HG03571 (cell line): Measurements from ENCODE around the gene PPP1R3D.
A peak's percentile ranks its signal among the peaks of the same experiment; 100 is the strongest.
"Not testable (repeated sequence)": the region's sequence is repeated elsewhere in the genome, so short reads cannot be mapped to it uniquely, and the experiment has no call there.

Experiments used
- ATAC-seq: cut with Tn5 transposase; IDR thresholded peaks from one replicate; pipeline ENCODE4 v1.9.1; 2021; ENCODE audit not compliant: unreplicated experiment

Gene PPP1R3D

DNA sequence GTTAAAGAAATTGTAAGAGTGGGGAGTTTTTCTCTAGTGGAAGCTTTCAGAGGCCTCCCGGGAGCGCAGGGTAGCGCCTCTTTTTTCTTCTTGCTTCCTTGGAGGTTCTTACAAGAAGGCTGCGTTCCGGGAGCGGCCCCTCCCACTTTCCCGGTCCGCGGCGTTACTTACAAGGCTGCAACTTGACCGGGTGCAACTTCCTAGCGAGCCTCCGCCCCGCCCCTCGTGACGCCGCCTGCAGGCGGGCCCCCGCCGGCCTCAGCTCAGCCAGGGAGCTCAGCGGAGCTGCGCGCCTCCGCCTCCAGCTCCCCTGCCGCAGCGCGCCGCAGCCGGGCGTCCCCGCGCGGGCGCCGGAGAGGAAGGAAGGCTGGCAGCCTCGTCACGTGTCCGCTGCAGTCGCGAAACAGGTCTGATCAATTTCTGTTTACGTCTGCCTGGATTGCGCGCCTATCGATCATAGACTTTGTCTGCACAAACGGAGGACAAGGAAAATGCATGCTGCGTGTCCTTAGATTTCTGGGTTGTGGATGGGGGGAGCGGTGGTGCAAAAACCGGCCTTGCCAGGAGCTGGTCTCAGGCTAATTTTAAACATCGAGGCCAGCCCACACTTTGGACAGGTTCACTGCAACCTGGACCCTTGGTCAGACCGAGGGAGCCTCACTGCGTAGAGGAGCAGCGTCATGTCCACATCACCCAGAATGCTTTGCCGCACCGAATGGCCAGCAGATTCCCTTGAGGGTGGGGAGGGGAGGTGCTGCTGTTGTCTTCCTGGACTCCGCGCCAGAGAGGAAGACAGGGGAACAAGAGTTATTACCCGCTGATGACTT lies at the start of gene PPP1R3D, which contains the start of gene FAM217B:
Gene PPP1R3D (minus strand): TSS at position 177 of the 827 bp plus-strand sequence. CDS start 374 bp downstream, outside the sequence.
Gene FAM217B (plus strand): TSS at position 261 of the 827 bp plus-strand sequence. CDS start 3,555 bp downstream, outside the sequence.
- peak; percentile 91 for ATAC-seq

DNA sequence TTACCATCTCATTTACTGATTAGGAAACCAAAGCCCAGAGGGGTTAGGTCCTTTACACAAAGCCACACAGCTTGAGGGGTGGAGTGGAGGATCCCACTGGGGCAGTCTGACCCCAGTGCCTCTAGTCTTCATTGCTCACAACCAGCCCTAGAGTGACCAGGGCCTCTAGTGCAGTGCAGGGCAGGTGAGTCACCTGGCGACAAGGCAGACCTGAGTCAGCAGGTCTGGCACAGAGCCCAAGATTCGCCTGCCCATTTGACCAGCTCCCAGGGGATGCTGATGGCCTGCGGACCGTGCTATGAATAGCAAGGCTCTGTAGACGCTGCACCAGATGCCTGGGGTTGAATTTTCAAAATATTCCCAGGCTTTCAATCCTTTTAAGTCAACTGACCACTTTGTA lies 48.0 kb upstream of the PPP1R3D start:
- no peak for ATAC-seq

- ATAC-seq: no peak
Observed at GRCh38 chr20:59987135-59987534, 47.0 kb upstream of the PPP1R3D start.

DNA sequence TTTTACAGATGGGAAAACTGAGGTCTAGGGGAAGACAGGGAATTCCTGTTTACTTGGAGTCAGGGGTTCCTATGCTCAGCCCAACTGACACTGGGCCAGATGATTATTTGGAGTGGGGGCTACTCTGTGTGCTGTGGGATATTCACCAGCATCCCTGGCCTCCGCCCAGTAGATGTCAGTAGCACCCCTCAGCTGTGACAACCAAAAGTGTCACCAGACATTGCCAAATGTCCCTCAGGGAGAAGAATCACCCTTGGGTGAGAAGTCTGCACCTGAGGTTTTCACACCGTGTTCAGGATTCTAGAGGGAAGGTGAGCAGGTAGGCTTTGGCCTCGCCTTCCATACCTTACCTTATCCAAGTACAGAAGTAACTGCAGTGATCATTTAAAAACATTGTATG lies 45.8 kb upstream of the PPP1R3D start:
- ATAC-seq: no peak

DNA sequence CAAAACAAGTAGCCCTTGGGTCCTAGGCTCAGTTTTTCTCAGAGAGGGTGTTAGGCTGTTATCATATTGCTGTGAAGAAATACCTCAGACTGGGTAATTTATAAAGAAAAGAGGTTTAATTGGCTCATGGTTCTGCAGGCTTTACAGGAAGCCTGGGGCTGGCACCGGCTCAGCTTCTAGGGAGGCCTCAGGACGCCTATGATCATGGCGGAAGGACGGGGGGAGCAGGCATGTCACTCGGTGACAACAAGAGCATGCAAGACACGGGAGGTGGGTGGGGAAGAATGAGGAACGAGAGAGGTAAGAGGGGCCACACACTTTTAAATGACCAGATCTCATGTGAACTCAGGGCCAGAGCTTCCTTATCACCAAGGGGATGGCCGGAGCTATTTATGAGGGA lies 45.1 kb upstream of the PPP1R3D start:
- ATAC-seq: no peak

GRCh38 chr20:59984541-59984940 lies 44.4 kb upstream of the PPP1R3D start:
- ATAC-seq: no peak

DNA sequence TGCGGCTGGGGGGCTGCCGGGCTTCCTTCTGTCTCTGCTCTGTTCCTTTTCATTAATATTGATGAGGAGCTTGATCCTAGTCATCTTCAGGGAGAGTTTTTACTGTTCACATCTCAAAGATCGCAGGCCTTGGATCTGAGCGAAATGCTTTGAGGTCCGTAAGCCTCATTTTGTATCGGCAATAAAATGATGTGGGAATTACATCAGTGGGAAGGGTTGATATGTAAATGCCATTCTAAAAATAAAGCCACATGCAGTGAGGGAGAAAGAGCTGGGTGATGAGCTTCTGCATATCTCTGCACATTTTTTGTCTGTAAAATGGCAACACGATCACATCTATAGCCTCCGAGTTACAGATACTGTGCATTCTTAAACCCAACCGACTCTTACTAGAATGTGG lies 43.0 kb upstream of the PPP1R3D start:
- ATAC-seq: no peak

DNA sequence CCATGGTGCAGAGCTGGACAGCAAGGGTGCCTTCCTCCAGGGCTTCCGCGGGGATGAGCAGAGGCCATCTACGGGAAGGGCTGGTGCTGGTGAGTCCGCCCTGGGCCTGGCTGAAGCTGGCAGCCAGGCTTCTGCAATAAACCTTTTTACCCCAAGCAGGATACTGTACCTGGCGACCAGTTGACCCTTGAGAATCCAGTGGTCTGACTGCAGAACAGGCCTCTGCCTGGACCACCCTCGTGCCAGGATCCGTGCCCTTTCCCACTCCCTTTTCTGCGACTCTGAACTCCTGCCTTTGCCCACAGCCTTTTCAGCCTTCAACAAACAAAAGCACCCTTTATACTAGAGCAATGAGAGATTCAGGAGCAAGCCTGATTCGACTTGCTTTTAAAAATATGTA lies 37.0 kb upstream of the PPP1R3D start:
- ATAC-seq: no peak

- ATAC-seq: no peak
Observed at GRCh38 chr20:59976156-59976782, 36.2 kb upstream of the PPP1R3D start.

- no peak for ATAC-seq
Observed at GRCh38 chr20:59972037-59972801, 32.1 kb upstream of the PPP1R3D start.

DNA sequence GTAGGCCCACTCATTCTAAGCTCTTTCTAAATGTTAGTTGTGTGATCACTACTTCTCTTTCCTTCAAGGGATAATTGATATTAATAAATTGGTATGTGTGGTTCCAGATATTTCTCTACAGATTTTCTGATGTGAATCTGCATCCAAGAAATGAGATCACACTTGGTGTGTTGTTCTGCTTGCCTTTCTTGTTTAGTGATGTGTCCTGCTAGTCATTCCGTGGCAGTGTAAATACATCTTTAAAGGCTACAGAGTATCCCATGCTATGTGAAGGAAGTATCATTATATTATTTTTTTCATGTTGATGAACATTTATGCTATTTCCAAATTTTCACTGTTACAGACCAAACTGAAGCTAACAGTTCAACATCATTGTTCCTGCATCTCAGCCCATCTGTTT lies 31.3 kb upstream of the PPP1R3D start:
- no peak for ATAC-seq

DNA sequence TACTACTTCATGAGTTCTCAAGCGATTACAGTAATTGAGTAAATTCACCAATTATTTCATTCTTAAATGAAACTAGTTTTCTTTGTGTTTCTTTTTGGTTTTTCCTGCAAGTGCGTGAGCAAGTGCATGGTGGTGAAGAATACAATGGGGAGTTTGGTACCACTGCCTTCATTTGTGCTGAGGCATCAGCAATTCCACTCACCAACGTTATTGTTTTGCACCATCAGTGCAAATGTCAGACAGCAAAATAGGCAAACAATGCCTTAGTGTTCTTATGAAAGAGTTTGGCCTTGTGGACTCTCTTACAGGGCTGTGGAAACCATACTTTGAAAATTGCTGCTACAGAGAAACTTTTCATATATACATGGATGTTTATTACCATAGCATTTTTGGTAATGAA lies 26.3 kb upstream of the PPP1R3D start:
- ATAC-seq: no peak

DNA sequence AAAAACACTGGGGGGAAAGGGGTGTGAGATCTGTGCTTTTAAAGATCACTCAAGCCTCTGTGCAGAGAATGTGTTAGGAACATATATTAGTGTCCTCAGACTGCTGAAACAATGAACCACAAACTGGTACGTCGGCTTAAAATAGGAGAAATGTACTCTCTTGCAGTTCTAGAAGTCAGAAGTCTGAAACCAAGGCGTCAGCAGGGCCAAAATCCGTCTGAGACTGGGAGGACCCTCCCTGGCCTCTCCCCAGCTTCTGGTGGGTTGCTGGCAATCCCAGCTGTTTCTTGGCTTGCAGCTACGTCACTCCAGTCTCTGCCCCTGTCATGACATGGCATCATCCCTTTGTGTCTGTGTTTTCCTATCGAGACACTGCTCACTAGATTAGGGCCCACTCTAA lies 22.1 kb upstream of the PPP1R3D start:
- ATAC-seq: no peak

DNA sequence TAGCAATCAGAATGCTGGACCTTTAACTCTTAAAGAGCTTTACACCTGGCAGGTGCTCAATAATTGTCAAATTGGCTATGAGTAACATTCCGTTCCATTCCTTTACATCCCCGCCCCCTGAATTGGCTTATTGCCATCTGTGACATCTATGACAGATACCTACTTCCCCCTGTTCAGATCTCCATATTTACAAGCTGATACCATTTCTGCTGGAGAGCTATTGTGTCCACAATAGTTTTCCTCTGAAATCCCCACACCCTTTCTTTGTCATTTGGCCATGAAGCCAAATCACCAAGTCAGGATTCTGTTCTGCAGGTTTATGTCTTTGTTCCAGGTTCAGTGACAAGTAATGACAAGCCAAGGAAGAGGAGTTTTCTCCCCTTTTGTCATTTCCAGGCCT lies 21.3 kb upstream of the PPP1R3D start:
- ATAC-seq: no peak

- no peak for ATAC-seq
Observed at GRCh38 chr20:59958626-59959025, 18.5 kb upstream of the PPP1R3D start.

- ATAC-seq: no peak
Observed at GRCh38 chr20:59958123-59958522, 18.0 kb upstream of the PPP1R3D start, which contains the start of gene CDH26. Gene CDH26, plus strand, starts transcription at chr20:59958423. Its CDS starts 304 bp downstream, at chr20:59958727.

- ATAC-seq: not testable (repeated sequence)
Observed at GRCh38 chr20:59957568-59957967, 17.5 kb upstream of the PPP1R3D start.

DNA sequence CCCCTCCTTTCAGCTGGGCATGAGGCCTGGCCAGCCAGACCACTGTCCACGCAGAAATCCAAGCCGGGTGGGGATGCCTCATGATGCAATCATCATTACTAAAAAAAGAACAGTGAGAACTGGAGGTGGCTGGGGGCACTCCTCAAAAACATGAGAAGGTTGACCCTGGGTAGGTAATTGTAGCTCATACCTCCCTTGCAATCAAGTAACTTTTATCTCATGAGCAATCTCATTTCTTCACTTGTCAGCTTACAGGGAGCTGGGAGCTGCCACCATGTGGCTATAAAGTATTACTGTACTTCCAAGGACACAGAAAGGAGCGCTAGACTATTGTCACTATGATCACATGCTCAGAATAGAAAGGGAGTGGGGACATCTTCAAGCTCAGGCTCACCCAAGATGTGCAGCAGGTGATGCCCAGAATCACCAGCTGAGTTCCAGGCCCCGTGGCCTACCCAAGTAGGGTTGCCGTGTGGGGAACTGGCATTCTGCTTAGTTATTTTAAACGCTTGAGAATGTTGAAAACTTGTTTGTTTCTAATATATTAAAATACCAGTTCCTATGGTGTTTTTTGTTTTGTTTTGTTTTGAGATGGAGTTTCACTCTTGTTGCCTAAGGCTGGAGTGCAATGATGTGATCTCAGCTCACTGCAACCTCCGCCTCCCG lies 15.2 kb upstream of the PPP1R3D start:
- ATAC-seq: no peak

GRCh38 chr20:59954718-59955117 lies 14.6 kb upstream of the PPP1R3D start:
- ATAC-seq: no peak

DNA sequence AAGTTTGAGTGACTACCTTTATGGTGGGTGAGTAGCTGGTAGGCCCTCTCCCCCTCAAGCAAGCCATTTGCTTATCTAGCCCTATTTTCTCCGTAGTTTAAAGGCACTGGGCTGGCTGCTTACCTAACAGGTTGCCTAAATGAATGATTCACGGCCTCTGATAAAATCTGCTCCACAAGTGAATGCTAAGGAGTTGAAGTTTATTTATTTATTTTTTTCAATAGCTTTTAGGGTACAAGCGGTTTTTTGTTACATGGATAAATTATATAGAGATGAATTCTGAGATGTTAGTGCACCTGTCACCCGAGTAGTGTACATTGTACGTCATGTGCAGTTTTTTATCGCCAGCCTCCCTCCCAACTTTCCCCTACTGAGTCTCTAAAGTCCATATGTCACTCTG lies 9.8 kb upstream of the PPP1R3D start:
- no peak for ATAC-seq
